Endometrium (tissue), 2 donors: Measurements from ENCODE around the gene ULBP2.
"Not testable (repeated sequence)": the region's sequence is repeated elsewhere in the genome, so short reads cannot be mapped to it uniquely, and the experiment has no call there.

Source experiments
- FAIRE-seq: peaks from 2 replicates; lab custom pipeline; 2012; peaks lifted over from hg19 to GRCh38; lab: Jason Lieb, UNC
- donor health status: control.
- donor health status: control.

The ULBP2 gene

DNA sequence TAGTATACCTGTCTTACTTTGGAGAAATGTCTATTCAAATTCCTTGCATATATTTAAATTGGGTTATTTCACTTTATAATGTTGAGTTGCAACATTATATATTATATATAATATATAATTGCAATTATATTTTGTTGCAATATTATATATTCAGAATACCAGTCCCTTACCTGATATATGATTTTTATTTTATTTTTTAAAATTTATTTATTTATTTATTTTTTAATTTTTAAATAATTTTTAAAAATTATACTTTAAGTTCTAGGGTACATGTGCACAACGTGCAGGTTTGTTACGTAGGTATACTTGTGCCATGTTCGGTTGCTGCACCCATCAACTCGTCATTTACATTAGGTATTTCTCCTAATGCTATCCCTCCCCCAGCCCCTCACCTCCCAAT, 14.8 kb upstream of the ULBP2 start:
- peak; percentile 74 for FAIRE-seq

DNA sequence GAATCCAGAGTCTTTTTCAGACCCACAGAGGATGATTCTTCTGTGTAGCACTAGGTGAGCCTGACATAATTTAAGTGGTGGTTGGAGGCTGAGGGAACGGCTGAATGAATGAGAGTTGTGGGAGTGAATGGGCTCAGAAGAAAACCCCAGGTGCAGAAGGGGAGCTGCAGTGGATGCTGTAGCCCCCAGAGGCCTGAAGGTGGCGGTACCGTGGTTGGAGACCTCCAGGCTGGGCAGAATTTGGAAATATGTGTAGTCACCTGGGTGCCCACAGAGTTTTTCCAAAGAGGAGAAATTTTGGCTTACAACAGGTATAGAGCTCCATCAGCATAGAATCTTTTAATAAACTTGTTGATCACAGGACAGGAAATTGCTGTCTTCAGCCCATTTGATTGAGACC, 12.4 kb upstream of the ULBP2 start:
- no peak for FAIRE-seq

DNA sequence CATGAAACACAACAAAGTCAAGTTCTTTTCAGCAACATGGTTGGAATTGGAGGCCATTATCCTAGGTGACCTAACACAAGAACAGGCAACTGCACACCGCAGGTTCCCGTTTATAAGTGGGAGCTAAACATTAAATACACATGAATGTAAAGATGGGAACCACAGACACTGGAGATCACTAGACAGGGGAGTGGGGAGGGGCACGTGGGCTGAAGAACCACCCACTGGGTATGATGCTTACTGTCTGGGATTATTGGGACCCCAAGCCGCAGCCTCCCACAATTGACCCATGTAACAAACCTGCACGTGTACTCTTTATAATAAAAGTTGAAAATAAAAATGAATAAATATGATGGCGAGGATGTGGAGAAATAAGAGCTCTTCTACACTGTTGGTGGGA, 10.3 kb upstream of the ULBP2 start:
- FAIRE-seq: no peak

DNA sequence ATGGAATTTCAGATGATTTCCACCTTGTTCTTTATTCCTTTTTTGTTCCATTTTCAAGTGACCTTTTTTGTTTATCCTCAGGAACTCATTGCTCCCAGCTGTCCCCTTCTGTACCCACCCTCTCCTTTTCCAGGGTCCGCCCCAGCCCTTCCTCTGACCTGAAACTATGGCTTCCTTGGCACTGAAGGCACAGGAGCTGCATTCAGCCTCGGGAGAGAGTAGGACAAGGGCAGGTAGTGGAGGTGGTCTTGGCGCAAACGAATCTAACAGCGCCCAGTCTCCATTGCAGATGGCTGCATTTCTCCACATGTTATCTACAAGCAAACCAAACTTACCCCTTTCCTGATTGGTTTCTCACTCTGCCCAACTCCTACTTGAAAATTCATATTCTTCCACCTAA, 8.8 kb upstream of the ULBP2 start:
- FAIRE-seq: no peak

DNA sequence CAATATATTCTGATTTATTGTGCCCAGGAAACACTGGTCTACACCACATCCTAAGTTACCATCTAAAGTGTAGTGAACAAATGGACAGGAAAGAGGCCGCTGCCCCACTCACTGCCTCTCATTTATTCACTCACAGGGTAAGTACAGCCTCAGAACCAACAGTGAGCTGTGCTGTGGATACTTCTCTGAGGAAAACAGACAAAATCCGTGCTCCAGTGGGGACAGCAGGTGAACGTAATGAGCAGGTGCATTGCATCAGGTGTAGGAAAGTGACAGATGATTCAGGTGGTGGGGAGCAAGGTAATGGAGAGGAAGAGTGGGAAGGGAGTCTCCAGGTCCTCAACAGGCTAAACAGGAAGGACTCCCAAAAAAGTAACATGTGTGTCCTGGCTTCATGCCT, 8.4 kb upstream of the ULBP2 start:
- FAIRE-seq: no peak

DNA sequence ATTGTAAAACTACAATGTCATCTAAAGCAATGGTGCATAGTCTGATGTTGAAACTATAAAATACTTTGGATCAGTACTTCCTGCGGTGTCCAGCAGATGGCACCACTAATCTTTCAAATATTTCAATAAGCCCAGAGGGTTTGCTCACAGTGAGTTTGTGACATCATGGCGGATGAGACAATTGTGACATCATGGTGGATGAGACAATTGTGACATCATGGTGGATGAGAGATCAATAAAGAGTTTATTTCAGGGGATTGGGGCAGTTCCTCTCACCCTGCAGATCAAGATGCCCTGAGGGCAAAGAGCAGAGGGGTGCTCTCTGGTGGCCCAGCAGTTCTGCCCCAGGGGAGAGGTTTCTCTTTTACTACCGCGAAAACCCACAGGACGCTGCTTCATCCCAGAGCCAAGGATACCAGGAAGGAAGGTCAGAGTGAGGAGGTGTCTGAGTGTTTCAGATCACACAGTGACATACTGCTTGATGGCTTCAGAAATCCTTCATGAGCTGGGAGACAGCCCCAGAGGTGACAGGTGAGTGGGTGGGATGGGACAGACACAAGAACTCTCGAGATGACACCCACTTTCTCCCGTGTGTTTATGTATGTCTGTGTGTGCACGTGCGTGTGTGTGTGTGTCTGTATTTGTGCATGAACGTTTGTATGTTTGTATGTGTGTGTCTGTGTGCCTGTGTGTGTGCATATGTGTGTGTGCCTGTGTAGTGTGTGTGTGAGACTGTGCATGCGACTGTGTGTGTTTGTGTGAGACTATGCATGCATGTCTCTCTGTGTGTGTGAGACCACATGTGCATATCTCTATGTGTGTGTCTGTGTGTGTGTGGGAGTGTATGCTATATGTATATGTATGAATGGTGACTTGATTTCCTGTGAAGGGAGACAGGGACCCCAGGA, 7.3 kb upstream of the ULBP2 start:
- FAIRE-seq: peak; percentile 72

DNA sequence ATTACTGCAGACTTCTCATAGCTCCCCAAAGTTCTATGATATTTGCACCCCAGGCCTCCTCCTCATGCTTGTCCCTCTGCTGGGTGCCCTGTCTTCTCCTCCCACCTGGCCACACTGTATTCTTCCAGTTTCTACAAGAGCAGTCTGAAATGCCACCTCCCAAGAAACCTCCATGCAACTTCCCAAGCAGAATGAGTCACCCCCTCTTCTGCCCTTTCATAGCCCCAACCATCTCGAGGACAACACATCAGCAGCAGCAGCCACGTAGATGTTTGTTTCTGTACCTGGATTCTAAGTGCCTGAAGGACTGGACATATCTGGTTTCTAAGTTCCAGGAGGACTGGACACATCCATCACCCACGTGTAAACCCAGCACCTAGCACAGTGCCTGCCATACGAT, 6.6 kb upstream of the ULBP2 start:
- no peak for FAIRE-seq

DNA sequence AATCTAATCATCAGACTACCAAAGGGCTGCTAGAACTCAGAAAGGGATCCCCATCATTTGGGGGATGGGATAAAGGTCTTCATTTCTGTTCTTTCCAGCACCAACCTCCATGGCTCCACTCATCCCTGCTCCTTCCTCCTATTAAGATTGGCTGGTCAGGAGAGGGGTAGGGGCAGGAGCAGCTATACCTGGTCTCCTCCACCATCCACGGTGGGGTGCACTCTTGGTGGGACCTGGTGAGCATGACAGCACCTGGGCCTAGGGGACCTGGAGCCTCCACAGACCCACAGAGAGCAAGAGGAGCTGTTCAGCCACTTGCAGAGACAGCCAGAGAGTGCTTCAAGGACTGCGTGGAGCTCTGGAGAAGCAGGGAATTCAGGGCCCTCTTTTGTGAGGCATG, 6.1 kb upstream of the ULBP2 start:
- FAIRE-seq: no peak

DNA sequence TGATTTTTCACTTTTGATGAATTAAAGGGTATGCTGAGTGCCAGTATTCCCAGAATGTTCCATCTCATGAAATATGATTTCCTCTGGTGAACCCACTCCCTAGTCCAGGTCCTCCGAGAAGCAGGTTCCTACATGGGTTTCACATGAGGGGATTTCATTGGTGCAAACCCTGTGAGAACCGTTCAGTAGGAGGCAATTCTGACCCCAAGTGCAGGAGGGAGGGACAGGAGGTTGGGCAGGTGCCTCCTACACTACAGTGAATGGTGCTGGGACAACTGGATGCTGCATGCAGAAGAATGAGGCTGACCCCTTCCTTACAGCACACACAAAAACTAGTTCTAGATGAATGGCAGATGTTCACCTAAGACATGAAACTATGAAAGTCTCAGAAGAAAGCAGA, 5.1 kb upstream of the ULBP2 start:
- FAIRE-seq: no peak

DNA sequence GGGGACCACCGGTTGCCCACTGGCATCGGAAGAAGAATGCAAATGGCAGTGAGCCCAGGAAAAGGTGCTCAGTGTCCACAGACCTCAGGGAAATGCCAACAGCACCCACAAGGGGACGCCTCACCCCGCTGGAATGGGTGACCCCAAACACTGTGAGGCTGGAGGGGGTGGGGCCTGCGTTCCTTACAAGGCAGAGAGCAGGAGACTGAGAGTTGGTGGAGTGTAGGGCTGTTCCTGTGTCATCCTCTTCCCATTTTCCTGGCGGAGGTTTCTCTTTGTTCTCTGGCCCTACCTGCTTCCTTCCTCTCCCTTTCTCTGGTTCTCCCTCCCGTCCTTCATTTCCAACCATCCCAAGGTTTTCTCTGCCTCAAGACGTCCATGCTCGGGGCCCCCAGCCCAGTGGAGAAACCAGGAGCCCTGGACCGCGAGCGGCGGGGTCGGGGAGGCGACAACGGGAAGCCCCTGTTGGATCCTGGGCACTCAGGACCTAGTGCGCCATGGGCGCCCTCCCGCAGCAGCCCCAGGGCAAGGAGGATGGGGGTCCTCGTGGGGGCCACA, 3.7 kb upstream of the ULBP2 start:
- not testable (repeated sequence) for FAIRE-seq

DNA sequence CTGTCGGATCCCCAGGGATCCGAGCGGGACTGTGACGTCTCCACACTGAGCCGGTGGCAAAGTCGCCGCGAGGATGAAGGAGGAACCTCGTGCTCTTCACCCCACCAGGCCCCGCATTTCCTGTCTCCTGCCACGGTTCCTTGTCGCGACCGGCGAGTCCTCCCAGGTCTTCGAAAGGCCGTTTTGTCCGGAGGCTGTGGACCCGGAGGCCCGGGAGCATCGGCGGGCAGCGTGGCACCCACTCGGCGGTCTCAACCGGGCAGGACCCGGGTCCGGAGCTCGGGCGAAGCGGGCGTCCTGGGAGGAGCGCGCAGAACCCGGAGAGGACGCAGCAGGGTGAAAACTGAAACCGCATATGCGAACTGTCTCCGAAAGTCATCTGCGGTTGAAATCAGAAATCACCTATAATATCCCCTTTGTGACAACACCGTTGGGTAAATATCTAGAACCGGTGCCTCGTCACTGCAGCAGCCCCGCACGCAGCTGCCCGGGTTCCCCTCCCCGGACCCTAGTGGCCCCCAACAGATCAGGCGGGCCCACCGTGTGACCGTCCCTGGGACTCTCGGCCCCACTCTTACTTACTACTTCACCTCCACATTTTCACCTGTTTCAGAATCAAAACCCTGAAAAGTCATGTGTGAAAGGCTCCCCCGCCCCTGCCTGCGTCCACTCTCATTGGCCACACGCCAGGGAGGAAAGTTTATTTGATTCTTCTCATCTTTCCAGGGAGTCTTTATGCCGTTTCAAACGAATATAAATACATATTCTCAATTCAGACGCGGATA, 3.1 kb upstream of the ULBP2 start:
- FAIRE-seq: no peak

DNA sequence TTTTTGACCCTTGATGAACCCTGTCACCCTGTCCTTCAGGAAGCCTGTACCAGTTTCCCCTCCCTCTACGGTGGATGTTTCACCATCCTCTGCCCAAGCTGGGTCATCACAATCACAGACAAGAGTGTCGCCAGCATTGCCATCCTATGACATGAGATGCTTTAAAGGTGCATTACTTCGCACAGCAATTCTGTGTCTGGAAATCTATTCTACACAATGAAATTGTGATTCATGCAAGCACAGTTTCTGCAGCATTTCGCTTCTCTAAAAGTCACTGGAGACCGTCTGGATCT, 2.5 kb upstream of the ULBP2 start:
- no peak for FAIRE-seq

DNA sequence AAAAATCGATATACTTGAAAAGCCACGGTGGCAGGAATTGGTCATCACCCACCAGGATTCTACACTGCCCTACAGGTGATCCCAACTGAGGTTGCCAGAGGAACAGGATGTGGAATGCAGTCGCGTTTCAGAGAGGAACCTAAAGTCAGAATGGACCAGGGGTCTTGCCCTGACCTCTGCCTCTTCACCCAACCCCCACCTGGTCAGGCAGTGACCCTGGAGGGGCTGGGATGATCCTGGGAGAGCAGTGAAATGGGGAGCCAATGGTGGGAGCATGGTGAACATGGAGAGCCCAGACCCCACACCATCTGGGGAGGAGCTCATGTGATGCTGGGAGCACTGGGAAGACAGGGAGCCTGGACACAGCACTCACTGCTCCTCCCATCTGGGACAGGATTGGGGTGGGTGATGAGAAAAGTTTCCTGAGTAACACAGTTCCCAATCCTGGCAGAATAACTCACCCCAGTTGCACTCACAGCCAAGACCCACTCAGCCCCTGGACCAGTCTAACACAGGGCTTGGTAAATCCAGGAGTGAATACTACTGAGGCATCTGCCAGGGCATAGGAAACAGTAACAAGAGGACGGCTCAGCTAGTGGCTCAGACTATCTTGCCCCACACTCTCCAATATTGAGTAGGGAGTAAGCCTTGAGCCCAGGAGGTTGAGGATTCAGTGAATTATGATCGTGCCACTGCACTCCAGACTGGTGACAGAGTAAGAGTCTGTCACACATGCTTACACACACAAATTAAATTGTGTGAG, 1.7 kb upstream of the ULBP2 start:
- FAIRE-seq: no peak

DNA sequence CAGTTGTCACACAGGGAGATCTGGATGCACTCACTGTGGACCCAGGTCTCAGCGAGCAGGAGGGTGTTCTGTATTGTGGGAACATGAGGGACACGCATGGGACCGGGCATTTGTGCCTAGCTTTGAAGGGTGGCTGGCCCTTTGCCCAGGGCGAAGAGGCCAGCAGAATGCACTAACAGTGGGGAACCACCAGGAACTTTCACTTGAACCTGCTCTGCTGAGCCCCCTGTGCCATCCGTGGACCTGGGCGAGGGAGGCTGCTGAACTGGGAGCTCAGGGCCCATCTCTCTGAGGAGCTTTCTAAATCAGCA, 1.2 kb upstream of the ULBP2 start:
- no peak for FAIRE-seq

DNA sequence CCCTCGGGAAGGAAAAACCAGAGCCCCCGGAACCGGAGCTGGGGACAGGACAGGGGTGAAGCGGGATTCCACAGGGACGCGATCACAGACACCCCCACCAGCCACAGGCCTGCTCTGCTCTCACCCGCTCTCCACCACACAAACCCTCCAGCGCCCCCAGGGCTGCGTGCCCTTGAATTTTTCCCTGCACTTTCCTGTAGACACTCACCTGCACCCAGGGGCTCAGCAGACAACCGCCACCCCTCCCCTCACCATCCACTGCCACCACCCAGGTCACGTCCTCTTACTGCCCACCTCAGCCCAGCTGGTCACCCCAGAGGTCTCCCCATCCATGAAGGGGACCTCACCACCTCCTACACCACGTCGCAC, 631 bp downstream of the ULBP2 start:
- FAIRE-seq: no peak

DNA sequence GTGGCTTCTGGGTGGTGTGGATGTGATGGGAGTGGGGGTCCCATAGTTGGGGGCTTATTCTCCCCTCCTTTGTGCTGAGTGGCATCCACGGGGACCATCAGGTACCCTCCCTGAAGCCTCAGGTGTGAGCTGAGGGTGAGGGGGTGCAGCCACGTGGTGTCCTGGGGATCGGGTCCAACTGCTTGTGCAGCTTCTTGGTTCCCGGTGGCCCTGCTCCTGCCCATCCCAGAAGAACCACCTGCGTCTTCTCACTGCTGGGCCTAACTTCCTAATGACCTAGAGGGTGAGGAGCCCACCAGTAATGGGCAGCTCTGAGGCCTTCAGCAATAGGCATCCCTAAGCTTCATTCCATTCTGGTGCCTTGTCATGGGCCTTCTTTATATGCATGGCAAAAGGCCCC, 1.5 kb downstream of the ULBP2 start:
- not testable (repeated sequence) for FAIRE-seq

DNA sequence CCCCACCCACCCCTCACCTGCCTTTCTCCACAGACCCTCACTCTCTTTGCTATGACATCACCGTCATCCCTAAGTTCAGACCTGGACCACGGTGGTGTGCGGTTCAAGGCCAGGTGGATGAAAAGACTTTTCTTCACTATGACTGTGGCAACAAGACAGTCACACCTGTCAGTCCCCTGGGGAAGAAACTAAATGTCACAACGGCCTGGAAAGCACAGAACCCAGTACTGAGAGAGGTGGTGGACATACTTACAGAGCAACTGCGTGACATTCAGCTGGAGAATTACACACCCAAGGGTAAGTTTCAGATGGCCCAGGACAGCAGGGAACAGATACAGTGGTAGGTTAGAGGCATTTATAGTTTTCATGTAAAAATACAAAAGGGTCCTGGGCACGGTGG, 3.5 kb downstream of the ULBP2 start:
- FAIRE-seq: not testable (repeated sequence)

DNA sequence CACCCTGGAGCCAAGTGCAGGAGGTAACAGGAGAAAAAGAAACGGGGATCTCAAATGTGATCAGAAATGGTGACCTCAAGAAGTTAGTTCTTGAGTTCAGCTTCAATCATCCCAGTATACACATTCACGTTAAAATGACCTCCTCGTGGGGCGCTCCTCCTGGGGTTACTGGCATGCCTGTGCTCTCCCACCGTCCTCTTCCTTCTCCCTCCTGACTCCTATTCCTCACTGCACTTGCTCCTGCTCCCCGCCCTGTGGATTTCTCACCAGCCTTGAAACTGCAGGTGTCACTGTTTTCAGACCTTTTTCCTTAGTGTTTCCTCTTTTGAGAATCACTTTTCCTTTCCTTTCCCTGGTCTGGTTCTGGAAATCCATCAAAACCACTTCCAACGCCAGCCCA, 4.8 kb downstream of the ULBP2 start:
- not testable (repeated sequence) for FAIRE-seq

DNA sequence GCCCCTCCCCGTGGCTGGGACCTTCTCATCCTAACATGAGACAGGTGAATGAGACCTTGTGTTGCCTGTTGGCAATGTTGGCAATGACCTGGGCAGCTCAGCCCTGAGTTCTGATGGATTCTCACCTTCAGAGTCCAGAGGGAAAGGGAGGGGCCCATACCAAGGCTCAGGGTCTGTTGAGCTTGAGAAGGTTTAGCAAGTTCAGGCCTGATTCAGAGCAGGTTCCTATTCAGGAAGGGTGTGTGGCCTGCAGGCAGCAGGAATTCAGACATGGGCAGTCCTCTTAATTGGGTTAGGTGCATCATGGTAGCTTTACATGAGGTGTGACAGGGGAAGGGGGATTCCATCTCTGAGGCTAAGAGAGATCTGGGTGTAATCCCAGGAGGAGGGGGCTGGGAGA, 5.7 kb downstream of the ULBP2 start:
- FAIRE-seq: not testable (repeated sequence)

DNA sequence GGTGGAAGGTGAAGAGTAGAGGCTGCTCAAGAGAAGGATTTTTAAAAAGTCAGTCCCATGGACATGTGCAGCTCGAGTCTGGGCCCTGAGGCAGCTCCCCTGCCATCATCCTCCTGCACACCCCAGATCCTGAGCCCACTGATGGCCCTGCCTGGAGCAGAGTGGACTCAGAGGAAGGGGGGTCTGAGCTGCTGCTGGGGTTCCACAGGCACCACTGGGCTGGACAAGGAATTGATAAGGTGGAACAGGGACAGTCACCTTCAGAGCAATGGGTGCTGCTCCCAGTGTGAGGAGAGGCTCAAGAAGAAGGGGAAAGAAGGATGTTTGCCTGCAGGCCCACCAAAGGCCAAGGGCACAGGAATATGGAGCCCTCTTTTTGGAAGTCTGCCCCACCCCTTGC, 6.2 kb downstream of the ULBP2 start:
- no peak for FAIRE-seq

DNA sequence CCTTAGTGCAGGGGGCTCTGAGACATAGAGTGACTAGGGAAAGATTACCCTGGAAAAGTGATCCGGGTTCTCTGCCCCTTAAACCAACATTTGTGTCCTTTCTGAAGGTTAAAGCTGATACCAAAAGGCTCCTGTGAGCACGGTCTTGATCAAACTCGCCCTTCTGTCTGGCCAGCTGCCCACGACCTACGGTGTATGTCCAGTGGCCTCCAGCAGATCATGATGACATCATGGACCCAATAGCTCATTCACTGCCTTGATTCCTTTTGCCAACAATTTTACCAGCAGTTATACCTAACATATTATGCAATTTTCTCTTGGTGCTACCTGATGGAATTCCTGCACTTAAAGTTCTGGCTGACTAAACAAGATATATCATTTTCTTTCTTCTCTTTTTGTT, 6.8 kb downstream of the ULBP2 start:
- no peak for FAIRE-seq

DNA sequence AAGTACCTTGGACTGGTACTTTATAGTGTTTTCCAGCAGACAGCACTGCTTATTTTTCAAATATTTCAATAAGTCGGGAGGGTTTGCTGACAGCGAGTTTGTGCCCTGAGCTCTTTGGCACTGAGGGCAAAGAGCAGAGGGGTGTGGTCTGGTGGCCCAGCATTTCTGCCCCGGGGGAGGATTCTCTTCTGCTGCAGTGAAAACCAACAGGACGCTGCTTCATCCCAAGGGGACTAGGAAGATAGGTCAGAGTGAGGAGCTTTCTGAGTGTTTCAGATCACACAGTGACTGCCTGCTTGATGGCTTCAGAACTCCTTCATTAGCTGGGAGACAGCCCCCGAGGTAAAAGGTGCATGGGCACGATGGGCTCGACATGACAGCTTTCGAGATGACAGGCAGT, 8.6 kb downstream of the ULBP2 start:
- FAIRE-seq: no peak

DNA sequence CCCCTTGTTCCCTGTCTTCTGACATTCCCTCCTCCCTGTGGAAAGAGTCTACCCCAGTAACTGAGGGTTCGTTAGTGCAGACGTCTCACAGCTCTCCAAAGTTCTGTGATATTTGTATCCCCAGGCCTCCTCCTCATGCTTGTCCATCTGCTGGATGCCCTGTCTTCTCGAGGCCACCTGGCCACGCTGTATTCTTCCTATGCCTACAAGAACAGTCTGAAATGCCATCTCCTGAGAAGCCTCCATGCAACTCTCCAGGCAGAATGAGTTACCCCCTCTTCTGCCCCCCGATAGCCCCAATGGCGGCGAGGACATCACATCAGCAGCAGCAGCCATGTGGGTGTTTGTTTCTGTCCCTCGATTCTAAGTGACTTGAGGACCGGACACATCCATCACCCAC, 9.3 kb downstream of the ULBP2 start:
- no peak for FAIRE-seq
